NB4 (cell line): ENCODE measurements around the gene PRKAR1B.

Experiments used
- DNase-seq: peaks from one replicate; pipeline ENCODE4 v3.0.0; 2010; ENCODE audit warnings: low read depth
- H3K4me3 ChIP-seq: one replicate; pipeline ENCODE4 v1.5.1; 2011; ENCODE audit warnings: mild to moderate bottlenecking, low read depth, low read length, moderate library complexity
- MYC ChIP-seq: IDR thresholded peaks from 2 replicates; pipeline ENCODE4 v1.6.1; 2011; ENCODE audit warnings: low read depth, low read length
- POLR2A ChIP-seq: IDR thresholded peaks from 2 replicates; pipeline ENCODE4 v1.6.1; 2011; ENCODE audit warnings: mild to moderate bottlenecking; ENCODE audit not compliant: insufficient read length; ENCODE audit errors: extremely low read depth
- TF ChIP-seq, protein P1 (sequence below): IDR thresholded peaks from one replicate; pipeline ENCODE4 v1.5.1; 2012; ENCODE audit warnings: low read depth, low read length
- TF ChIP-seq, protein P2 (sequence below): IDR thresholded peaks from 2 replicates; pipeline ENCODE4 v1.6.1; 2011; ENCODE audit warnings: low read depth, low read length

PRKAR1B gene

DNA sequence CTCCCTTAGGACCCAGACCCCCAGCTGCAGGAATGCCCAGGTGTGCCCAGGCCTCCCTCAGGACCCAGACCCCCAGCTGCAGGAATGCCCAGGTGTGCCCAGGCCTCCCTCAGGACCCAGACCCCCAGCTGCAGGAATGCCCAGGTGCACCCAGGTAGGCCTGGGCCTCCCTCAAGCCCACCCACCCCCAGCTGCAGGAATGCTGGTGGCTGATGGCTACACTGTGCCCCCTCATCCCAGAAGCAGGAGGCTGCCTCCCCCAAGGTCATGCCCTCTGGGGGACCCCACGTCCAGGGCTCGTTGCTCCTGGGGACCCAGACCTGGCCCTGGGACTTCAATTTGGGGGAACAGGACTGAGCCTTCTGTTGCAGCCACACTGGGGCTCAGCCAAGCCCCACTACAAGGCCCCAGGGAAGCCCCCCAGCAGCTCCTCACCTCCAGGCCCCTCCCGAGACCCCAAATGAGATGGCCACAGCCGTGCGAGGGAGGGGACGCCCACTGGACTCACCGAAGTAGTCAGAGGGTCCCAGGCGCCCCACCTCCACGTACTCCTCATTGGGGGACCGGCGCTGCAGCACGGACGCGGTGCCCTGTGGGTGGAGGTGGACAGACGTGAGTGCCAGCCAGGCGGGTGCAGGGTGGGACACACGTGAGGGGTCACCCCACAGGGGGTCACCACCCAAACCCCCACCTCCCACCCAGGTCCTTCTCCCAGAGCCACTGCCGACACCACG lies 176.0 kb downstream of the PRKAR1B start:
- no peak overlapping the region for H3K4me3 ChIP-seq
- TF ChIP-seq, protein P1, sequence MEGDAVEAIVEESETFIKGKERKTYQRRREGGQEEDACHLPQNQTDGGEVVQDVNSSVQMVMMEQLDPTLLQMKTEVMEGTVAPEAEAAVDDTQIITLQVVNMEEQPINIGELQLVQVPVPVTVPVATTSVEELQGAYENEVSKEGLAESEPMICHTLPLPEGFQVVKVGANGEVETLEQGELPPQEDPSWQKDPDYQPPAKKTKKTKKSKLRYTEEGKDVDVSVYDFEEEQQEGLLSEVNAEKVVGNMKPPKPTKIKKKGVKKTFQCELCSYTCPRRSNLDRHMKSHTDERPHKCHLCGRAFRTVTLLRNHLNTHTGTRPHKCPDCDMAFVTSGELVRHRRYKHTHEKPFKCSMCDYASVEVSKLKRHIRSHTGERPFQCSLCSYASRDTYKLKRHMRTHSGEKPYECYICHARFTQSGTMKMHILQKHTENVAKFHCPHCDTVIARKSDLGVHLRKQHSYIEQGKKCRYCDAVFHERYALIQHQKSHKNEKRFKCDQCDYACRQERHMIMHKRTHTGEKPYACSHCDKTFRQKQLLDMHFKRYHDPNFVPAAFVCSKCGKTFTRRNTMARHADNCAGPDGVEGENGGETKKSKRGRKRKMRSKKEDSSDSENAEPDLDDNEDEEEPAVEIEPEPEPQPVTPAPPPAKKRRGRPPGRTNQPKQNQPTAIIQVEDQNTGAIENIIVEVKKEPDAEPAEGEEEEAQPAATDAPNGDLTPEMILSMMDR: no peak
- TF ChIP-seq MYC (no peak), POLR2A (no peak)
- TF ChIP-seq, protein P2, sequence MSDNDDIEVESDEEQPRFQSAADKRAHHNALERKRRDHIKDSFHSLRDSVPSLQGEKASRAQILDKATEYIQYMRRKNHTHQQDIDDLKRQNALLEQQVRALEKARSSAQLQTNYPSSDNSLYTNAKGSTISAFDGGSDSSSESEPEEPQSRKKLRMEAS: no peak
- DNase-seq: no peak

GRCh38 chr7:549891-550625 lies 177.0 kb downstream of the PRKAR1B start:
- TF ChIP-seq MYC (no peak), POLR2A (no peak)
- TF ChIP-seq, protein P1: no peak
- TF ChIP-seq, protein P2: no peak
- no peak for DNase-seq
- H3K4me3 ChIP-seq: no peak overlapping the region

DNA sequence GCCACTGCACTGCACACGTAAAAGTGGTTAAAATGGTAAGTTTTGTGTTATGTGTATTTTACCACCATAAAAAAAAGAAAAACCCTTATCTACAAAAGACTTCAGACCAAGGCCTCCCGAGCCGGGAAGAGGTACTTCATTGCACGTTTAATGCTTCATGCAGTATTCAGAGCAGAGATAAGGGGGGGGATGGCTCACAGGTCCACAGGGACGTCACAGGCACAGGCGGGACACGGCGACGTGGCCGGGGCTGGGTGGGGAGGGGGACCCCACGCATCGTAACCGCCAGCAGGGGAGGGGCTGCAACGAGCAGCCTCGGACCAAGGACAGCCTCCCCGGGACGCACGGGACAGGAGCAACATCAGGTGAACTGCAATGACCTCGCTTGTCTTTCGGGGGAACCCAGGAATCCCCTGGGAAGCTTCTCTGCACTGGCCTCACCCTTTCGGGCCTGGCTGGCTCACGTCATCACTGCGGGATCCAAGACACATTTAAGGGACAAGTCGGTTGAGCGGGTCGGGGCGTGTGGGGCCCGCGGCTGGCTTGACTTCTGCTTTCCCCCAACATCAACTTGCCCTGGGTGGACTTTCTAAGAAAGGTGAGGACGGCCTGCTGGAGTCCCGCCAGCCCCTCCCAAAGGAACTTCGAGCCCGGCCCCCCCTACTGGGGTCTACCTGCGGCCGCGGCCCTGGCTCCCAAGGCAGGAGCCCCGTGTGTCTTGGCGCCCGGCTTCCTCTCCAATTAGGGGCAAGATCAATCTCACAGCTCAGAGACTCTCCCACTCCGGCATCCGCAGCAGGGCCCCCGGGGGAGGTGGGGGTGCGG lies 177.8 kb downstream of the PRKAR1B start:
- TF ChIP-seq, protein P2: no peak
- TF ChIP-seq POLR2A (no peak), MYC (no peak)
- TF ChIP-seq, protein P1: no peak
- no peak overlapping the region for H3K4me3 ChIP-seq
- DNase-seq: no peak

- no peak for DNase-seq
- H3K4me3 ChIP-seq: no peak overlapping the region
- TF ChIP-seq, protein P2: no peak
- TF ChIP-seq POLR2A (no peak), MYC (no peak)
- TF ChIP-seq, protein P1: no peak
These were observed 178.7 kb downstream of the PRKAR1B start for GRCh38 chr7:548401-548800.

DNA sequence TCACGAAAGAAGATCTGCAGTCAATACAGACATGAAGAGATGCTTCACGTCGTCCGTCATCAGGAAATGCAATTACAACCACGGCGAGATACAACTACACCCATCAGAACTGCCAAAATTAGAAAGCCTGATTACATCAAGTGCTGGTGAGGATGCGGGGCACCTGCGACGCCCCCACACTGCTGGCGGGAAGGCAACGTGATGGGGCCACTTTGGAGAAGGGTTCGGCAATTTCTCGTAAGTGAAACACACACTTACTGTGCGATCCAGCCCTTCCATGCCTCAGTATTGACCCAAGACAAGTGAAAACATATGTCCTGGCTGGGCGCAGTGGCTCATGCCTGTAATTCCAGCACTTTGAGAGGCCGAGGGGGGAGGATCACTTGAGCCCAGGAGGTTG lies 181.6 kb downstream of the PRKAR1B start:
- no peak overlapping the region for H3K4me3 ChIP-seq
- DNase-seq: no peak
- TF ChIP-seq MYC: no peak
- no peak for TF ChIP-seq POLR2A
- TF ChIP-seq, protein P1: no peak
- TF ChIP-seq, protein P2: no peak
